A204.1 (cell line): ENCODE results near the gene SGPL1.

ENCODE experiments used
- FAIRE-seq: peaks from 2 replicates; lab custom pipeline; 2012; peaks lifted over from hg19 to GRCh38; lab: Jason Lieb, UNC

Gene SGPL1

GRCh38 chr10:70925377-70926225 lies 109.9 kb downstream of the SGPL1 start:
- no peak for FAIRE-seq

DNA sequence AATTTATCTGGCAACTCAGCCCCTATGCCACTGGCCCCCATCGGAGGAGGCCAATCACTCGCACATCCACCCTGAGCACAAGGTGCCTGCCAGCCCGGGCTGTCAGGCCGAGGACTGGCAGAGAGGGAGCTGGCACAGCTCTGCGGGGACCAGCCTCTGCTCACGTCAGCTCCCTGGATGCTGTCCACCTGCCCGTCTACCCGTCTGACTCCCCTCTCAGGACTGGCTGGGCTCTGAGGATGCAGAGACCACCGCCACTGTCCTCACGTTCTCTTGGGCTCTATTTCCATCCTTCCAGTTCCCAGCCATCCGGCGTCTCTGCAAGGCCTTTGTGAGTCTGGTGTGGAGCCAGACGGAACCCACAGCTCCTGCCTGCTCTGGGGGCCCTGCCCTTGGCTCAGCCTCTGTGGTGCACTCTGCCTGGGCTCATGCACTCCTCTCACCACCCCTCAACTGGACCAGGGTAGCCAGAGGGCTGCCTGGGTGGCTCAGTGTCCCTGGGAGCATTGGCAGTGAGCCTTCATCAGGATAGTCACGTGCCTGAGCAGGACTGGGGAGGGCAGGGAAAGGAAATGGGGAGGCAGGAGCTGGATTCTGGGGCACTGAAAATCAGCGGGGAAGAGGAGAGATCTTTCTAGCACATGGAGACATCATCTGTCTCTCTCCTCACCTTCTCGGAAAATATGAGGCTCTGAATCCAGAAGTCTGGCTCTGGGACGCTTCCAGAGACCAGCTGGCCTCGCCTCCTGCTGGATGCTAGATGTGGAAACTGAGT lies 110.7 kb downstream of the SGPL1 start:
- no peak for FAIRE-seq

- FAIRE-seq: no peak
Measured at GRCh38 chr10:70927189-70927943, 111.6 kb downstream of the SGPL1 start.

GRCh38 chr10:70928140-70928539 lies 112.4 kb downstream of the SGPL1 start:
- FAIRE-seq: no peak

- no peak for FAIRE-seq
Measured at GRCh38 chr10:70930263-70931000, 114.7 kb downstream of the SGPL1 start.
